DMS153 treated with DMSO at 0.1 percent for 48 hours (cell line): Measurements from ENCODE around the gene GCDH.

Source experiments
- DNase-seq: peaks from one replicate; lab custom pipeline; 2025; ENCODE audit not compliant: unreplicated experiment; lab: John Stamatoyannopoulos, UW

GCDH gene

DNA sequence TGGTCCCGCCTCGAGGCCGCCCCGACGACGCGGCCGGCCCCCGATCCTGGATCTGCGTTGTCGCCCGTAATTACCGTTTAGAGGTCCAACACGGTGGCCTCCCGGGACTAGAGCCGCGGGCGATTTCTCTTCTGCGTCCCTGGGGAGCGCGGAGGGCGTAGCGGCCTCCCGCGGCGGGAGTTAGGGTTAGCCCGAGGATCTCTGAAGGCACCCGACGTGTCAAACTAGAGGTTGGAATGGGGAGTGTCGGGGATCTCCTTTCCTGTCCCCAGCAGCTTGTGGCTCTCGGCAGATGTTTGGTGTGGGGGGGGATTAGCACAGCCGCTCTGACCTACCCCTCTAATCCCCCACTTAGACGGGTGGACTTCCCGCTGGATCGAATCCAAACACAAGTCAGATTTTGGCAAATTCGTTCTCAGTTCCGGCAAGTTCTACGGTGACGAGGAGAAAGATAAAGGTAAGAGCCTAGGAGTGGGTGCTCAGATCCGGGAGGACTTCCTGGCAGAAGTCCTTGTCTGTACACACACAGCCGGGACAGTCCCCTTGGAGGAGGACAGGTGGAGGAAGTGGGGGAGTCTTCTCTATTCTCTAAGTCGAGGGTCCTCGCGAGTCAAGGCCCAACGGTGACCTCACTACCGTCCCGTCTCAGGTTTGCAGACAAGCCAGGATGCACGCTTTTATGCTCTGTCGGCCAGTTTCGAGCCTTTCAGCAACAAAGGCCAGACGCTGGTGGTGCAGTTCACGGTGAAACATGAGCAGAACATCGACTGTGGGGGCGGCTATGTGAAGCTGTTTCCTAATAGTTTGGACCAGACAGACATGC is 48.0 kb downstream of the GCDH start:
- no peak for DNase-seq

GRCh38 chr19:12939975-12940423 is 49.0 kb downstream of the GCDH start:
- no peak for DNase-seq

DNA sequence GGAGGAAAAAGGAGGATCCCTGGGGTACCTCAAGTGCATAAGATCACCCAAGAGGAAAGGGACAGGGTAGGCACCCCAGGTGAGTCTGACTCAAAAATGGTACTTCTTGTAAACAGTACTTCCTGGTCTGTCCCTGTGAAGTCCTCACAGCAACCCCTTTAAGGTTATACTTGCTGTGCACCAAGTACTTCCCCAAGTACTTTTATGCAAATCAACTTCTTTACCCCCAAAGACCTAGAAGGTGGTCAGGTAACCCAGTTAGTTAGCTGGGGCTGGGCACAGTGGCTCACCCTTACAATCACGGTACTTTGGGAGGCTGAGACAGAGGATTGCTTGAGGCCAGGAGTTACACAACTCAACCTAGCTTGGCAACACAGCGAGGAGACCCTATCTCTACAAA is 49.9 kb downstream of the GCDH start:
- no peak for DNase-seq

- no peak for DNase-seq
Measured at GRCh38 chr19:12943437-12944044, 52.6 kb downstream of the GCDH start.

DNA sequence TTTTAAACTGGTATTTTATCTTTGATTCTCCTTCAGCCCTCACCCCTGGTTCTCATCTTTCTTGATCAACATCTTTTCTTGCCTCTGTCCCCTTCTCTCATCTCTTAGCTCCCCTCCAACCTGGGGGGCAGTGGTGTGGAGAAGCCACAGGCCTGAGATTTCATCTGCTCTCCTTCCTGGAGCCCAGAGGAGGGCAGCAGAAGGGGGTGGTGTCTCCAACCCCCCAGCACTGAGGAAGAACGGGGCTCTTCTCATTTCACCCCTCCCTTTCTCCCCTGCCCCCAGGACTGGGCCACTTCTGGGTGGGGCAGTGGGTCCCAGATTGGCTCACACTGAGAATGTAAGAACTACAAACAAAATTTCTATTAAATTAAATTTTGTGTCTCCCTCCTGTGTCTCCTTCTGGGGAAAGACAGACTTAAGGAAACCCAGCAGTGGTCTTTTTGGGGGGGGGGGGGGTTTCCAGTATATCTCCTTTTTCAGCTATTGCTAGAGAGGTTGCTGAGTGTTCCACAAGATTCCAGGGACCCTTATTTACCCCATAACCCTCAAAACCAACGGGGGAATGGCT is 53.2 kb downstream of the GCDH start:
- no peak for DNase-seq

- DNase-seq: peak; percentile 92
Measured at GRCh38 chr19:12945479-12946091, 54.6 kb downstream of the GCDH start, which contains the start of gene RAD23A. Gene RAD23A (plus strand): TSS chr19:12945862. CDS start chr19:12945949, 87 bp downstream.

DNA sequence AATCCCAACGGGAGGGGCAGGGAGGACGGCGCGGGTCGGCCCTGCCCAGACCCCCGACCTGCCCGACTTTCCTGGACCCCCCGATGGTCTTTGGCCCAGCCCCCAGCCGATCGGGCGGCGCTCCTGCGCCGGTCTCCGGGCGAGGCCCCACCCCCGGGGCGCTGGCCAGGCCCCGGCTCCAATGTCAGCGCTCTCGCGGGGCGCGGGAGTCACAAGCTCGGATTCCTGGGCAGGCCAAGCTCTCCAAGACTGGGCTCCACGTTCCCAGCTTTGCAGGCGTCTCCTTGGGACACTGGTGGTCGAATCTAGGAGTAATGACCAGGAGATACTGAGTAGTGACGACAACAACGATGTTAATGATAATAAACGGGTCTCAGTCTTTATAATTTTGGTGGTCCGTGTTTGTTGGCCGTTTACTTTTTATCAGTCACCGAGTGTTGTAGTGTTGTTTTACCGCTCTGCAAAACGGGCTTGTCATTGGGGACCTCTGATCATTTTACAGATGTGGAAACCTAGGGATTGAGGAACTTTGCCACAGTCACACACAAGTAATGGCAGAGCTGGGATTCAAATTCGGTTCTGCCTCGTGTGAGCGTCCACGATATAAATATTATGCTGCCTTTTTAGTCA is 55.2 kb downstream of the GCDH start:
- DNase-seq: peak; percentile 10

GRCh38 chr19:12946731-12947496 is 56.0 kb downstream of the GCDH start:
- no peak for DNase-seq

- no peak for DNase-seq
Measured at GRCh38 chr19:12947702-12948611, 57.0 kb downstream of the GCDH start.

- DNase-seq: no peak
Measured at GRCh38 chr19:12948612-12949362, 57.8 kb downstream of the GCDH start.
